ENCODE measurements around the gene SERPINB8.

- TF ChIP-seq POLR2A (IDR thresholded peaks at IDR 0.05; ENCODE audit: low read length) (no peak), GATA1 (IDR thresholded peaks at IDR 0.05; ENCODE audit: low read depth, low read length) (no peak)
Measured at GRCh38 chr18:63992751-63993150, 22.9 kb downstream of the SERPINB8 start.

Measured in erythroblast (primary cell).